ENCODE results near the gene KRT72.

DNA sequence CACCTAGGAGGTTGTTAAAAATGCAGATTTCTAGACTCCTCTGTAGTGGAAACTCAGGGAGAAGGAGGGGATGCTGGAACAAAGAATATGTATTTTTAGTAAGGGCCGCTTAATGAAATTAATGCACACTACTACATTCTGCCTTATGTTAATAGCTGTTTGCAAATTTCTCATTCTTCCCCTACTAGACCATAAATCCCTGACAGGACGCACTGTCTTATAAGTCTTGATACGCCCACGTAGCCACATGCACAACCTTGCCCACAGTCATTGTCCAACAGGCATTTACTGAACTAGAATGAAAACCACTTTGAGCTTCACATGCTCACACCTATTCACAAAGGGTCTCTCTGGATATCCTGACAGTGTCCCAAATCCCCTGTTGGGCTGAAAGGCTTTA lies 40.2 kb upstream of the KRT72 start:
- TF ChIP-seq EZH2 (optimal IDR thresholded peaks at IDR 0.05; ENCODE audit: low read depth, low read length), result no peak
- TF ChIP-seq, protein P1, sequence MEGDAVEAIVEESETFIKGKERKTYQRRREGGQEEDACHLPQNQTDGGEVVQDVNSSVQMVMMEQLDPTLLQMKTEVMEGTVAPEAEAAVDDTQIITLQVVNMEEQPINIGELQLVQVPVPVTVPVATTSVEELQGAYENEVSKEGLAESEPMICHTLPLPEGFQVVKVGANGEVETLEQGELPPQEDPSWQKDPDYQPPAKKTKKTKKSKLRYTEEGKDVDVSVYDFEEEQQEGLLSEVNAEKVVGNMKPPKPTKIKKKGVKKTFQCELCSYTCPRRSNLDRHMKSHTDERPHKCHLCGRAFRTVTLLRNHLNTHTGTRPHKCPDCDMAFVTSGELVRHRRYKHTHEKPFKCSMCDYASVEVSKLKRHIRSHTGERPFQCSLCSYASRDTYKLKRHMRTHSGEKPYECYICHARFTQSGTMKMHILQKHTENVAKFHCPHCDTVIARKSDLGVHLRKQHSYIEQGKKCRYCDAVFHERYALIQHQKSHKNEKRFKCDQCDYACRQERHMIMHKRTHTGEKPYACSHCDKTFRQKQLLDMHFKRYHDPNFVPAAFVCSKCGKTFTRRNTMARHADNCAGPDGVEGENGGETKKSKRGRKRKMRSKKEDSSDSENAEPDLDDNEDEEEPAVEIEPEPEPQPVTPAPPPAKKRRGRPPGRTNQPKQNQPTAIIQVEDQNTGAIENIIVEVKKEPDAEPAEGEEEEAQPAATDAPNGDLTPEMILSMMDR (IDR thresholded peaks at IDR 0.05; ENCODE audit: low read length), result no peak

Measured in MM.1S (cell line).